Erythroblast (primary cell): ENCODE data around the gene C2orf81.

ENCODE experiments used
- GATA1 ChIP-seq: IDR thresholded peaks from 2 replicates; pipeline ENCODE4 v1.6.1; 2011; ENCODE audit warnings: low read depth, mild to moderate bottlenecking, control low read depth, low read length, moderate library complexity
- POLR2A ChIP-seq: IDR thresholded peaks from 2 replicates; pipeline ENCODE4 v1.6.1; 2011; ENCODE audit warnings: mild to moderate bottlenecking, low read length

GRCh38 chr2:74448771-74449170 is 27.4 kb upstream of the C2orf81 start:
- TF ChIP-seq POLR2A (no peak), GATA1 (no peak)
